HEK293T (cell line): ENCODE data around the gene ZBED6.

Experiments used
- CTCF ChIA-PET: fragments of 350-600 bp; formaldehyde crosslinking; extraction: SDS; loops from one replicate; lab custom pipeline; 2021; ENCODE audit warnings: antibody characterized with exemption, inconsistent platforms; lab: Yijun Ruan, JAX
- POLR2A ChIA-PET: fragments of 350-600 bp; formaldehyde crosslinking; extraction: SDS; loops from one replicate; lab custom pipeline; 2020; ENCODE audit warnings: antibody characterized with exemption, inconsistent platforms; lab: Yijun Ruan, JAX
- DNase-seq: peaks from one replicate; pipeline ENCODE4 v3.0.0; 2012; ENCODE audit warnings: mixed read lengths; ENCODE audit errors: extremely low spot score
- FOXA1 ChIP-seq: fragments of 450-650 bp; IDR thresholded peaks from 2 replicates; pipeline ENCODE4 v1.6.1; 2016; ENCODE audit warnings: mild to moderate bottlenecking
- FOXK2 ChIP-seq: fragments of 450-650 bp; IDR thresholded peaks from 2 replicates; pipeline ENCODE4 v1.6.1; 2016; ENCODE audit warnings: mild to moderate bottlenecking
- HDGF ChIP-seq: fragments of 450-650 bp; IDR thresholded peaks from 2 replicates; pipeline ENCODE4 v1.6.1; 2017; ENCODE audit warnings: antibody characterized with exemption, borderline replicate concordance
- L3MBTL2 ChIP-seq: fragments of 450-650 bp; conservative IDR thresholded peaks from 2 replicates; pipeline ENCODE4 v1.6.1; 2016; ENCODE audit warnings: mild to moderate bottlenecking
- SP1 ChIP-seq: fragments of 450-650 bp; IDR thresholded peaks from 2 replicates; pipeline ENCODE4 v1.6.1; 2017
- SUZ12 ChIP-seq: fragments of 450-650 bp; IDR thresholded peaks from 2 replicates; pipeline ENCODE4 v1.6.1; 2016; ENCODE audit warnings: mild to moderate bottlenecking
- TARDBP ChIP-seq: fragments of 450-650 bp; IDR thresholded peaks from 2 replicates; pipeline ENCODE4 v1.6.1; 2016
- TF ChIP-seq, protein P1 (sequence below): fragments of 450-650 bp; IDR thresholded peaks from 2 replicates; pipeline ENCODE4 v1.6.1; 2016

The ZBED6 gene

DNA sequence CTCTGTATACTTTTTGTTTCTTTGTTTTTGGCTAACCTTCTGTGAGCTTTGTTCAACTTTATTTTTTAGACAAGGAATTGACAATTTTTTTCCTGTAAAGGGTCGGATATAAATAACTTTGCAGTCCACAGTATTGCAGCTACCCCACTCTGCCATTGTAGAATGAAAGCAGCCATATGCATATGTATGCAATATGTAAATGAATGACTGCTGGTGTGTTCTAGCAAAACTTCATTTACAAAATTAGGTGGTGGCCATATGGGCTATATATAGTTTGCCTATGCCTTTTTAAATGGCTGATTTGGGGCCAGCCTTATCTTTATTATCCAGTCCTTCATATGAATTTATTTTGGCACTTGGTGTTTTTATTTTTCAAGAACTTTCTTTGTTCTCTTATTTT lies 48.0 kb downstream of the ZBED6 start:
- DNase-seq: no peak
- POLR2A ChIA-PET: no interaction called here
- CTCF ChIA-PET: no interaction called here
- no peak for TF ChIP-seq FOXK2
- TF ChIP-seq HDGF: no peak
- no peak for TF ChIP-seq SP1
- TF ChIP-seq TARDBP: no peak
- TF ChIP-seq, protein P1, sequence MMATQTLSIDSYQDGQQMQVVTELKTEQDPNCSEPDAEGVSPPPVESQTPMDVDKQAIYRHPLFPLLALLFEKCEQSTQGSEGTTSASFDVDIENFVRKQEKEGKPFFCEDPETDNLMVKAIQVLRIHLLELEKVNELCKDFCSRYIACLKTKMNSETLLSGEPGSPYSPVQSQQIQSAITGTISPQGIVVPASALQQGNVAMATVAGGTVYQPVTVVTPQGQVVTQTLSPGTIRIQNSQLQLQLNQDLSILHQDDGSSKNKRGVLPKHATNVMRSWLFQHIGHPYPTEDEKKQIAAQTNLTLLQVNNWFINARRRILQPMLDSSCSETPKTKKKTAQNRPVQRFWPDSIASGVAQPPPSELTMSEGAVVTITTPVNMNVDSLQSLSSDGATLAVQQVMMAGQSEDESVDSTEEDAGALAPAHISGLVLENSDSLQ: no peak
- no peak for TF ChIP-seq FOXA1
- TF ChIP-seq SUZ12: no peak
- no peak for TF ChIP-seq L3MBTL2
